HG03039 (cell line): ENCODE measurements around the gene DUSP6.
"Not testable (repeated sequence)": the region's sequence is repeated elsewhere in the genome, so short reads cannot be mapped to it uniquely, and the experiment has no call there.

ENCODE experiments used
- ATAC-seq: cut with Tn5 transposase; IDR thresholded peaks from one replicate; pipeline ENCODE4 v1.9.1; 2021; ENCODE audit warnings: mild to moderate bottlenecking, moderate library complexity; ENCODE audit not compliant: unreplicated experiment

DUSP6 gene

DNA sequence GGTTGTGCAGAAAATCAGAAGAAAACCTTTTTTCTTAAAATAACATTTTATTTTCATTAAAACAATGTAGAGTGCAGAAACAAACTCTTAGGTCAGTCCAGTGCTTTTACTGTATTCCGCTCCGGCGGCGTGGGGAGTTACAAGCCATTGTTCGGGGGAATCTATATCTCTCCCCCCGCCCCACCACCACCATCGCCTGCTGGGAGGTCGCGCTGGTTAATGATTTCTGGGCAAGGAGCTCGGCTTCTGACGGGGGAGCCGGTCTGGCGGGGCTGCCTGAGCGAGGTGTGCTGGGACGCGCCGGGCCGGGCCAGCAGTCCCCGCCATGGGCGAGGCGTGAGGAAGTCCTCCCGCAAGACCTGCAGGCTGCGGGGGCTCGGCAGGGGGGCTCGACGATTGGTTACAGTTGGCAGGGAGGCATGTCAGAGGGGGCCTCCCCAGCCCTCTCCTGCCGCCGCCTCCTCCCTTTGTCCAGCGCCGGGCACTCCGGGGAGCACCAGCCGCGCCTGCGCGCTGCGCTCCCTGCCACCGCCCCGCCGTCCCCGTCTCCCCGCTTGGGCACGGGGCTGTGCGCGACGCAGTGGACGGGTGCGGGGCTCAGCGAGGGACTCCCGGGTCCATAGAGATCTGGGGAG is 1.0 kb upstream of the DUSP6 start:
- ATAC-seq = no peak

DNA sequence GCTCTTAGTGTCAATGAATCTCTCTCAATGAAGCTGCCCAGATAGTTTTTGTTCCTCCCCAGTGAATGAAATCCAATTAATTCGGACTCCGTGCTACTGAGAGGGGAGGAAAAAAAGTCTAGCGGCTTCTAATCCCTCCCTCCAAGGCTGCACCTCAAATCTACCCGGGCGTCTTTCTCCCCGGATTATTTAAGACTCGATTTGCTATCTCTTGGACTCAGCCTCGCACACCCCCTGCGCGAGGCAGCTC is 134 bp downstream of the DUSP6 start:
- no peak for ATAC-seq

DNA sequence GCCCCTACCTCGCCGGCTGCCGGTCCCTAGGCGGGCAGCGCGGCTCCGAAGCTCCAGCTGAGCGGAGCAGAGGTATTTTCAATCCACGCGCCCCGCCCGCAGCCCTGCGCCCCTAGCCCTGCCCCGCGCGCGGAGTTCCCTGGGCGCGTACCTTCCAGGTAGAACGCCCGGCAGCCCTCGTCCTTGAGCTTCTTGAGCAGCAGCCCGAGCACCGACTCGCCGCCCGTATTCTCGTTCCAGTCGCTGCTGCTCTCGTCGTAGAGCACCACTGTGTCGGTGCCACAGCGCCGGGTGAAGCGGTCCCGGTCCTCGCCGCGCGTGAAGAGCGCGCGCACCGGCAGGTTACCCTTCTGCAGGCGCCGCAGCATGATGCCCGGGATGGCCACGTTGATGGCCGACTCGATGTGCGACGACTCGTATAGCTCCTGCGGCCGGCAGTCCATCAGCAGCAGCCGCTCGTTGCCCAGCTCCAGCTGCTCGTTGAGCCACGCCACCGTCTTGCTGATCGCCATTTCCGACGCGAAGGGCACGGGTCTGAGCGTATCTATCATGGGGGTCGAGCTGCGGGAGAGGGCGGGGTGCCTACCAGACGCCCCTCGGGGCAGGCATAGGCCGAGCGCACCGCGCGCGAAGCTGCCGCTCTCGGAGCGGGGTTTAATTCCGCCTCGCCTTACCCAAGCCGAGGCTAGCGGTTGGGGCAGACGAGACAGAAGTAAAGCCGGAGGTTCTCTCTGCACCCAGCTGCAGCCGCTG is 636 bp downstream of the DUSP6 start:
- ATAC-seq = peak; percentile 16

DNA sequence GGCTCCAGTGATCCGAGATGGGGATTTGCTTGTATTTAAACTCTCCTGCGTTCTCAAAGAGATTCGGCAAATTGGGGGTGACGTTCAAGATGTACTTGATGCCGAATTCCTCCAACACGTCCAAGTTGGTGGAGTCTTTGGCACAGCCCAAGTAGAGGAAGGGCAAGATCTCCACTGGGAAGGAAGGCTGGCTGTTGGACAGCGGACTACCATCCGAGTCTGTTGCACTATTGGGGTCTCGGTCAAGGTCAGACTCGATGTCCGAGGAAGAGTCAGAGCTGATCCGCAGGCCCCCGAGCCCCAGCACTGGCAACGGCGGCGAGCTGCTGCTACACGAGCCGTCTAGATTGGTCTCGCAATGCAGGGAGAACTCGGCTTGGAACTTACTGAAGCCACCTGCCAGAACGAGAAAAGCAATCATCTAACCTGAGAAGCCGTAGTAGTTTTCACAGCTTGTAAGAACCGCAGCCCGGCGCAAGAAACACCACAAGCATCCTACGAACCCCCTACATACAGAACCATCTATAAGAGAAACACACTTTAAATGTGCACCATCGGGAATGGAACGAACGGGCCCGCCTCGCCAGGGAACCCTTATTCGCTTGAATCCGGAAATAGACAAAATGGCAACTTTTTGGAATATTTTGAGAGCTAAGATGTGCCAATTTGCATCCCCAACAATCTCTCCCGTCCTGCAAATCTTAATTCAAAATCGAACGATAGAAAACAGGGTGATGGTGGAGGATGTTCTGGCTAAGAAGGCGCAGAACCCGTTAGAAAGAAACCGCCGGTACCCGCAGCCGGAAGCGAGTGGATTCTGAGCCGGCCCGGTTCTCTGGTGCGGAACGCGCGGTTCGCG is 1.4 kb downstream of the DUSP6 start:
- ATAC-seq = no peak

DNA sequence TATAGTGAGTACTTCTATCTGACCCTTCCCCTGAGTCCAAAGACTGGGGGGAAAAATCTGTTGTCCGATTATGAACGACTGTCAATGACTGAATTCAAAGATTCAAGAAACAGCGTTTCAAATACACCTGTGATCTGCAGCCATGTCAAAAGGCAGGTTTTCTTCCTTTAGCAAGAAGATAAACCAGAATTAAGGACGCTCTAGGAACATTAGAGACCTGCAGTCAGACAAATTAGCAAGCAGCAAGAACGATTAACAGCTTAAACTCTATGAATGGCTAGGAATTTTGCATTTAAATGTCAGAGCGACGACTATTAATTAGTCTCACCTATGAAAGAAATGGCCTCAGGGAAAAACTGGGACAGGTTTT is 2.1 kb downstream of the DUSP6 start:
- no peak for ATAC-seq

DNA sequence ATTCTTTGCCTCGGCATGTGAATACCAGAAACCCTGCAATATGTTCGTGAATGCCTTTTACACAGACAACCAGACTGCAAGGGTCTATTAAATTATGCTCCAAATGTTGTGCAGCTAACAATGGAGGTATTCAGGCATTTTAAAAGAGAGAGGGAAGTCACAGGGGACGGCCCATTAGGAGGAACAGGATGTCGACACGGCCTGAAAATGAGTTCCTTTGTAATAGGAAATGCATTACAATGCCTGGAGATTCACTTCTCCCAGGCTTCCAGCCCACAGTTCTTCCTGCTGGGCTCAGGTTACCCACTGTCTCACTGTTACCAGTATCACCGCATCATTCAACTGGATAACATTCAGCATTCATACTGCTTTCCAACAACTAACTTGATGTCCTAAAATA is 2.5 kb downstream of the DUSP6 start:
- ATAC-seq = no peak

DNA sequence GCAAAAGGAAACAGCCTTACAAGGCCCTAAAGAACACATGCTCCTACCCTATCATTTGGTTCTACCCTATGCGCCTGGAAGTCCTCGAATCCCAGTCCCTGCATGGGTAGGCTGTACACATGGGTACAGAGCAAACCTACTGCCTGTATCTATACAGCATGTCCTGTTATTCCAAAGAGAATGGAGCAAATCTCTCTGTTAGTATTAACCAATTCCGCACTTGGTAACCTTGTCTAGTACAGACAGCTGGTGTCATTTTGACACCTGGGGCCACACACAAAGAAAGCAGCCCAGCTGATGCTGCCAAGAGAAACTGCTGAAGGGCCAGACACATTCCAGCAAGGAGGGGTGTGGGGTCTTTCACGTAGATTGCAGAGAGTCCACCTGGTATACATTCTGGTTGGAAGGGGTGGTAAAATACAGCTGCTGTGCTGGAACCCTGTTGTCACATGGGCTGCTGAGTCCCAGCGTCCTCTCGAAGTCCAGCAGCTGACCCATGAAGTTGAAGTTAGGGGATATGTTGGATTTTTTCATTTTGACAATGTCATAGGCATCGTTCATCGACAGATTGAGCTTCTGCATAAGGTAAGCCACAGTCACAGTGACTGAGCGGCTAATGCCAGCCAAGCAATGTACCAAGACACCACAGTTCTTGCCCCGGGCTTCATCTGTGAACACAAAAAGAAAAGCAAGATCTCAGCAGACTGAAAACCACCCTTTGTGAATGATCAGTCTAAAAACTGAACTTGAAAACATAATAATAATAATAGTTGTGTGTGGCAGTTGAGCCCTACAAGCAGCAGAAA is 3.2 kb downstream of the DUSP6 start:
- no peak for ATAC-seq

DNA sequence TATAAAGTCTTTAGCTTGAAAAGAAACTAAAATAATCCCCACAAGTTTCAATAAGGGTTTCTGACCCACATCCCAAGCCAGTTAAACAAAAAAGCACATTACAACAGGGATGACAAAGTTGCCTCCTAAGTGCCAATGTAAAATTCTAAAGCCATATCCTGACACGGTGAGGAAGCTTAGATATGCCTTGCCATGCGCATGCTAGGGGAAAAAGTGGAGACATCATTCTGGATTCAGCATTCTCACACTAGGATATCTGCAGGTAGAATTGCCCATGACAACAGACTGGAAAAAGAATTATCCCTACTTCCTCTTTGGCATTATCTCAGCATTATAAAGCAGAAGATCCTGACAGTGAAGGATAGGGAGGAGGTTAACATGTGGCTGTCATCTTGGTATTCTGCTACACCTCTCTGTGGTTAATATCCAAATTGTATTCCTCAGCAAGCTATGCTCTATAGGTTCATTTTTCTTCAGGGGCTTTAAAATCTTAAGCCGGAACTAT is 4.9 kb downstream of the DUSP6 start:
- no peak for ATAC-seq

DNA sequence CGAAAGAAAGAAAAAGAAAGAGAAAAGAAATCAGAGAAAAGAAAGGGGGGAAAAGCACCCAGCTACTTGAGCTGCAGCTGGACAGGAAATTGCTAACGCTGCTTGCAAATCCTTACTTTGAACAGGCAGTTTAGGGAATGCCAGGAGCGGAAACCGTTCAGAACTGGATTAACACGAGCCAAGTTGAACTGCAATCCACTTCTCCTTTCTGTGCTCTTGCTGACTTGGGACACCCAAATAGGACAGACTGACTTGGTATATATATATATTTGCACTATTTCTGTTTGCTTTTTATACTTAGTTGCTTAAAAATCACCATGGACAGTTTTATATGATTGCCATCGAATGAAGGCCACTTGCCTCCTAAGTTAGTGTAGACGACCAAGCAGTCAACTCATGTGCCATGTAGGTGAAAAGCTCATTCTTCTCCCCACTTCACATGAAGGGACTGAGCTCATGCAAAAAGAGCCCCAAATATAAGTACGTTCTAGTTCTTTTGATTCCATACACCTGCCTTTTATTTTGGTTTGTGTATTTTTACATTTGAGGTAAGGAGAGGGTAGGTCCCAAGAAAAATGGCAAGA is 5.5 kb downstream of the DUSP6 start:
- peak; percentile 8 for ATAC-seq

DNA sequence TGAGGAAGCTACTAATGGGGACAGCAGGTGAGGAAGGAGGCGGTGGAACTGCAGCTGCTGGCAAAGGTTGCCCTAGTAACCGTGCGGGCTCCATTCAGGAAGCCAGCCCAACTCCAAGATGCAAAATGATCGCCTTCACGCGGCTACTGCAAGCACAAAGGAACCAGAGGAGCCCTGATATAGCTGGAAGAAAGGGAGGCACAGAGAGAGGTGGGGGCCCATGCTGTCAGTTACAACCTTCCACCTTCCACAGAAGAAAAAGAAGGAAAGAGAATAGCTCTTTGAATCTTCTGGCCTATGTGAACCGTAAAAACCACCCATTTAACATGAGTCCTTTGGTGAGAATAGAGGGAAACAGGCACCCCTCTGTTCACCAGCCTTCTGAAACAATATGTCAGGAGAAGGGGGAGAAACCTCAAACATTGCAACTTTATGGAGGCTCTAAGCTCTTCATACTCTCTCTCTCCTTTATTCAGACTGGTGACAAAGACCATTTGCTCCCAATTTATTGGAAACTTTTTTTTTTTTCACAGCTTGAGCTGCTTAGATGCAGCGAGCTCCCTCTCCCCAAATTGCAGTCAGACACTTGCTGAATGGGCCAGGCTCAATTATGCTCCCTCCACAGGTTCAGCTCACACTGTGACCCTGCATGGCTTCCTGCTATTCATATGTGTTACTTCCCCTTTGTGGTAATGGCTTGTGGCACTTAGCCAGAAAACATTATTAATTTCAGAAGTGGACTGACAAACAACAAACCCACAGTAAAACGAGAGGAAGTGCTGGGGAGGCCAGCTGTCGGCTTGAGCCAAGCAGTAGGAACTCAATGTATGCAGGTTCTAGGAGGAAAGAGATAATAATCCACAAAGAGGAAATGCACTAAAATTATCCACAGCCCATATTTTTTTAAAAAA is 6.2 kb downstream of the DUSP6 start:
- peak; percentile 99 for ATAC-seq

DNA sequence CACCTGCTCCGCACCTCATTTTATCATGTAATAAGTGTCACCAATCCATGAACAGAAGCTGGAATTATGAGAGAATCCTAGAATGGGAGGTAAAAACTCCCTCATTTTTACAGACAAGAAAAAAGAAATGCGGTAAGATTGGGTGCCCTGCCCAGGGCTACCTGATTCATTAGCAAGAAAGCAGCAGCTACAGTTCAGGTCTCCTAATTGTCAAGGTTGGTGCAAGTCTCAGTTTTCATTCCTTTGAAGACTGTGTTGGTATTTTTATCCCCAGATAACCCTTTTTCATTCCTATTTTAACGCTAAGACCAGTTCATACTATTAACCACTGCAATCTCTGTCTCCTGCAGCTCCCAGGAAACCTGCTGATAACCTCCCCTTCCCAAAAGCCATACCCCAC is 6.9 kb downstream of the DUSP6 start:
- ATAC-seq = no peak

DNA sequence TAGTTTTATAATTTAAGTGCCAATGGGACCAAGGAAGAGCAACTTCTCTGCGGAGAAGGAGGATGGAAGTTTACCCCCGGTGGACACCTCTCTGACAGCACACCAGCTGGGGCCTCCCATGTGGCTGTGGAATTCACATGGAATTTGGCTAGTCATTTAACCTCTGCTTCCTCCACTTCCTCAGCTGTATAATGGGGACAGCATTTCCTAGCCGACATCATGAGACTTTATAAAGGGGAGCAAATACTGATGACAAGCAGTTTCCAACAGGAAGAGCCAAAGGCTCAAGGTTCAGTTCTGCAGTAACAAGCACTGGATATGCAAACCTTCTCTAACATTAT is 7.5 kb downstream of the DUSP6 start:
- no peak for ATAC-seq

DNA sequence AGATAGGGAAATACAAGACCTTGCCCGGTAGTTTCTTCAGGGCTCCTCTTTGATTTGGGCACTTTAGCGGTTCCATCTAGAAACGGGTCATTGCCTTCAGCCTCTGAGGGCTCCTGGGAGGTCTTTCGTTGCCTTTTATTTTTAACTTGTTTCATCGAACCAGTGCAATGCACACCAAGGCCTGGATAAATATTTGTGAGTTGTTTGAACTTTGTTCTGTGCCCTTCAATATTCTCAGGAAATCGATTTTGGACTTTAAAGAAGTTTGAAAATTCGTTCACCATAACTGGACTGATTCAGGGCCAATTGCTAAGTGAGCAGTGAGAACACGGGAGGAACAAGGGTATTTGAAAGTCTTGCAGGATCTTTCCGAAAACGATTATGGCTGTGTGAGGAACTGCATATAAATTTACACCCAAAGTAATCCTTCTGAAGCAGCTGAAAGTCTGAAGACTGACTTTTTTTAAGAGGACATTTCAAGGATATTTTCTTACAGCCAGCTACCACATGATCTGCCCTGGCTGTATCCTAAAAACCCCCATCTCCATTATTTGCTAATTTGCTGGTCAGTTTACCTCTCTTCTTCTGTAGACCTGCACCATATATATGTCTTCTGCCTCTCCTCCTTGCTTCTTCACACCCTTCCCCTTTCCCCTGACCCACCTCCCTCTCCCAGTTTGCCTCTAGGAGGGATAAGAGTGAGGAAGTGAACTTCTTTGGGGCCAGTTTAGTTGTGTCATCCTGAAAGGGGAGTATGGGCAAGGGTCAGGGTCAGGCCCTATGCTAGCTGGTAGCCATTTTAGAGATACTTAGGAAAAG is 8.0 kb downstream of the DUSP6 start:
- ATAC-seq = no peak

DNA sequence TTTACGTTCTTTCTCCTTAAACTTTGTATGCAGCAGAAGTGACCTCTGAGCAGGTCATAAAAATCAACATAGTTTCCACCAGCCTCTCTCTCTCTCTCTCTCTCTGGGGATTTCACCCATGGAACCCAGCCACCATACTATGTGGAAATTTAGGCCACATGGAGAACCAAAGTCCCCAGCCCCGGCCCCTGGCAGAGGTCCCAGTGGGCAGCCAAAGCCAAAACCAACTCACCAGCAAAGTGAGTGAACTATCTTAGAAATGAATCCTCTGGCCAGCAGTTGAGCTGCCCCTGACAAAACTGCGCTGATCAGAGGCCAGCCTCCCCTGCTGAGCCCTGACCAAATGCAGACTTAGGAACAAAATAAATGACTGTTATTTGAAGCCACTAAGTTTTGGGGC is 9.2 kb downstream of the DUSP6 start:
- ATAC-seq = no peak

DNA sequence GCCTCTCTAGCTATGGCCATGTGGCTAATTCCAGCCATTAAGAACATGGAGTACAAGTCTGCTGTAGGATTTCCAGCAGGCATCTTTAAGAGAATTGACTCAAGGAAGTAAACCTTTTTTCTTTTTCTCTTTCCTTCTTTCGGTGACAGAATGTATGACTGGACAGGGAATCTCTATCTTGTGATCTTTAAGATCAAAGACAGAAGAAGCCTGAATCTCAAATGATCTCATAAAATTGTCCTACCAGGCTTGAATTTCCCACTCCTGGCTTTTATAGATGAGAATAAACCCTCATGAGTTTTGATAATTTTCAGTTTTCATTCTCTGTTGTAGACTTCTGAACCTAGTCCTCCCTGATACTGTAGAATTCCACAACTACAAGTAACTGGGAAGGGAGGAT is 11.4 kb downstream of the DUSP6 start:
- no peak for ATAC-seq

DNA sequence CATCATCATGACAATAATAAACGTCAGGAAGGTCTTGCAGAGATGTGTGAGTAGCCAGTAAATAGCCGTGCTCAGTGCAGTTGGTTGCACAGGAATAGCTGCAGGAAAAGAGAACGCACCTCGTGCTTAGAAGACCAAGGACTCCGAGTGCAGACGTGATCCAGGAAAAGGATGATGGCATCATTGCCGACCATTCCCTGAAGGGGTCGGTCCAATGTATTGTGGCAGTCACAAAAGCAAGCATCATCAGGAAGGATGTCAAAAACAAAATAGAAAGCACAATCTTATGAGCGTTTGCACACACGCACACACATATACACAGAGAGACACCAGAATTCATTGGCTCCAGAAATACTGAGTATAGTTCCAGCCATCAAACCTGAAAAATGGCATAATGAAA is 12.8 kb downstream of the DUSP6 start:
- no peak for ATAC-seq

DNA sequence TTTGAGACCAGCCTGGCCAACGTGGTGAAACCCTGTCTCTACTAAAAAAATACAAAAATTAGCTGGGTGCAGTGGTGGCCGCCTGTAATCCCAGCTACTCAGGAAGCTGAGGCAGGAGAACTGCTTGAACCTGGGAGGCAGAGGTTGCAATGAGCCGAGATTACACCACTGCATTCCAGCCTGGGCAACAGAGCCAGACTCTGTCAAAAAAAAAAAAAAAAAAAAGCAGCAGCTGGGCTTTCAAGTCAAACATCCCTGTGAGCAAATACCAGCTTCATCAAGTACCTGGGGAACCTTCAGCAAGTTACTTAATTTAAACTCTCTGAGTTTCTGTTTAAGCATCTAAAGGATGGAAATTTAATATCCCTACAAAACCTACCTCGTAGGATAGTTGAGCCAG is 15.2 kb downstream of the DUSP6 start:
- not testable (repeated sequence) for ATAC-seq

DNA sequence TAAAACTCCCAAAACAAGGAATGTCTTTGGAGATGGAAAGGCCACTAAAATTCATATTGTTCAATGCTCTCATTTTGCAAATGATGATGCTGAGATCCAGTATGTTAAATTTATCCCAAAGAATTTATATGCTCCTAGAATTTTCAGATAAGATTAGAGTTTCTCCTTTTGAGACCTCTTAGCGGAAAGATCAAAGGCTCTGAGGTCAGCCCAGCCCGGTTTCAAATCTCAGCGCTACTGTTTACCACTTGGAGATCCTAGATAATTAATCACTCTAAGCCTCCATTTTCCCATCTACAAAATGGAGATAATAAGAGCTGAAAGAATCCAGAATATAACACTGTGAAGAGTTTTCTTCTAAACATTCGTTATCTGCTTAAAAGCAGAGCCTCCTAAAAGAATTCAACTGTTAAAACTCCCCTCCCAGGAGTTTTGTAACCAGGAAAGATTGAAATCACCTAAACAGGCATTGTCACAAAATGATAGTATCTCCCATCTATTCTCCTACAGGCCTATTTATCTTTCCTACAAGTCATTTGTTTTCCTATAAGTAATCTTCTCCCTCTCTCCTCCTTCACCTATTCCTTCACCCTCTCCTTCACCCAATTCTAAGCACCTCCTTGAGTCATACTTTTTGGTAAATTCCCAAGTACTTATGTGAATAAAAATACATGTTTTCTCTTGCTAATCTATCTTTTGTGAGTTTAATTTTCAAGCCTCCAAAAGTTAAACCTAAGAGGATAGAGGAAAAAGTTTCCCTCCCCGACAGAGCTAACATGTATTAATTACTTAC is 16.7 kb downstream of the DUSP6 start:
- no peak for ATAC-seq
